A673 (cell line): ENCODE results near the gene ITPR1.

Source experiments
- CTCF ChIP-seq: fragments of 300-800, 200-600 bp; sonication (generic); conservative IDR thresholded peaks from 2 replicates; pipeline ENCODE4 v1.5.1; 2017; ENCODE audit warnings: low read depth, mild to moderate bottlenecking, antibody characterized with exemption, low read length, moderate library complexity, mixed read lengths
- EZH2 ChIP-seq: fragments of 200-600 bp; sonication (generic); IDR thresholded peaks from 2 replicates; pipeline ENCODE4 v1.6.1; 2017; ENCODE audit warnings: borderline replicate concordance, low read depth, mild to moderate bottlenecking, mixed read lengths, antibody characterized with exemption, low read length; ENCODE audit not compliant: poor library complexity, severe bottlenecking

- TF ChIP-seq CTCF (no peak), EZH2 (no peak)
Measured at GRCh38 chr3:4517643-4518311, 24.6 kb downstream of the ITPR1 start.
